ENCODE measurements around the gene C1QTNF9.

DNA sequence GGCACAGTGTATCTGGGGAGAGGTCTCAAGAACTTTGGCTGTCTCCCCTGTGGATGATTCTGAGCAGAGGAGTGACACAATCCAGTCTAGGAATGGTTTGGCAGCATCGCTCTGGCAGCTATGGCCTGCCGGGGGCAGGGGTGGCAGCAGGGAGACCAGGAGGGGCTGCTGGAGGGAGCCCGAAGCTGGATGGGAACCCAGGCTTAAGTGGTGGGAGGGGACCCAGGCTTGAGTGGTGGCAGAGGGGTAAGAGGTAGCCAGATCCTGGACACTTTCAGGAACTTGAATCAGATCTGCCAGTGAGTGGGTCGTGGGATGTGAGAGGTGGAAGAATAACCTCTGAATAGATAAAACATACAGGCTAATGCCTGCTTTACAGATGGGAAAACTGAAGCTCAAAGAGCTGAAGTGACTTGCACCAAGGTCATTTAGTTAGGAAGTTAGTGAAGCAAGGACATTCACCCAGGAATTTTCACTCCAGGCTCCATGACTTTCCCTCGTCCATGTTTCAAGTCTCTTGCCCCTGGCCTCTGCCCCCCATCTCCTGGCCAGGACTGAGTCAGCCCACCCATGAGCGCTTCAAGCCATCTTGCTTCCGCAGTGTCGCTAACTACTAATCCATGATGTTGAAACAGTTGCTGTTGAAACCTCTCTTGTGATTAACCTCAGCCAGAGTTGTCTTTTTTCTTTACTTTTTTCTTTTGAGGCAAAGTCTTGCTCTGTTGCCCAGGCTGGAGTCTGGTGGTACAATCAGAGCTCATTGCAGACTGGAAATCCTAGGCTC is 29.9 kb upstream of the C1QTNF9 start:
- TF ChIP-seq, protein P1, sequence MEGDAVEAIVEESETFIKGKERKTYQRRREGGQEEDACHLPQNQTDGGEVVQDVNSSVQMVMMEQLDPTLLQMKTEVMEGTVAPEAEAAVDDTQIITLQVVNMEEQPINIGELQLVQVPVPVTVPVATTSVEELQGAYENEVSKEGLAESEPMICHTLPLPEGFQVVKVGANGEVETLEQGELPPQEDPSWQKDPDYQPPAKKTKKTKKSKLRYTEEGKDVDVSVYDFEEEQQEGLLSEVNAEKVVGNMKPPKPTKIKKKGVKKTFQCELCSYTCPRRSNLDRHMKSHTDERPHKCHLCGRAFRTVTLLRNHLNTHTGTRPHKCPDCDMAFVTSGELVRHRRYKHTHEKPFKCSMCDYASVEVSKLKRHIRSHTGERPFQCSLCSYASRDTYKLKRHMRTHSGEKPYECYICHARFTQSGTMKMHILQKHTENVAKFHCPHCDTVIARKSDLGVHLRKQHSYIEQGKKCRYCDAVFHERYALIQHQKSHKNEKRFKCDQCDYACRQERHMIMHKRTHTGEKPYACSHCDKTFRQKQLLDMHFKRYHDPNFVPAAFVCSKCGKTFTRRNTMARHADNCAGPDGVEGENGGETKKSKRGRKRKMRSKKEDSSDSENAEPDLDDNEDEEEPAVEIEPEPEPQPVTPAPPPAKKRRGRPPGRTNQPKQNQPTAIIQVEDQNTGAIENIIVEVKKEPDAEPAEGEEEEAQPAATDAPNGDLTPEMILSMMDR (IDR thresholded peaks at IDR 0.05; ENCODE audit: borderline replicate concordance, extremely low read depth, low read length, poor library complexity, severe bottlenecking) = no peak
- TF ChIP-seq EZH2 (IDR thresholded peaks at IDR 0.05; ENCODE audit: borderline replicate concordance, low read depth, low read length, severe bottlenecking) = no peak
